Measurements from ENCODE around the gene FKBP1B. TPM values are rescaled to one million over a fixed set of nuclear protein-coding genes. Genes with fewer than 3 reads are reported as not detected.

Gene FKBP1B
- total RNA-seq, 2 experiments from 2014 or later = 3.1 to 3.2 TPM

DNA sequence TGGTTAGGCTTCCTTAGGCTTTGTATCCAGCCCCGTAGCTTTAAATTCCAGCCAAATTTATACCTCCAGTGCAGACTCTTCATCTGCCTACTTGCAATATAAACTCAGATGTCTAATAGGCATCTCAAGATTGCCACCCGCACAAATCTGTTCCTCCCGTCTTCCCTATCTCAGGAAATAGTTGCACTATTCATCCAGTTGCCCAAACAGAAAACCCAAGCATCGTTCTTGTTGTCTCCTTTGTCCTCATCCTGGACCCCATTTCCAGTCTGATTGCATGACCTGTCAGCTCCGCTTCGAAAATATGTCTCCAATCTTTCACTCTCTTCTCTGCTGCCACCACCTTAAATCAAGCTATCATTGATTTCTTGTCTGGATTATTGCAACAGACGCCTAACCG lies 2.3 kb downstream of the FKBP1B start:
- POLR2A ChIA-PET = interaction anchor here (0.6 kb wide), 1 partner anchor 471 kb away, joined by 3 read pairs; no protein-coding TSS in a partner anchor
- CTCF ChIA-PET = no interaction called here

GRCh38 chr2:24052951-24053350 lies 3.4 kb downstream of the FKBP1B start:
- ChIA-PET CTCF (interaction anchor here (0.6 kb wide), 1 partner anchor 1344 kb away, joined by 3 read pairs; no protein-coding TSS in a partner anchor), POLR2A (no interaction called here)

DNA sequence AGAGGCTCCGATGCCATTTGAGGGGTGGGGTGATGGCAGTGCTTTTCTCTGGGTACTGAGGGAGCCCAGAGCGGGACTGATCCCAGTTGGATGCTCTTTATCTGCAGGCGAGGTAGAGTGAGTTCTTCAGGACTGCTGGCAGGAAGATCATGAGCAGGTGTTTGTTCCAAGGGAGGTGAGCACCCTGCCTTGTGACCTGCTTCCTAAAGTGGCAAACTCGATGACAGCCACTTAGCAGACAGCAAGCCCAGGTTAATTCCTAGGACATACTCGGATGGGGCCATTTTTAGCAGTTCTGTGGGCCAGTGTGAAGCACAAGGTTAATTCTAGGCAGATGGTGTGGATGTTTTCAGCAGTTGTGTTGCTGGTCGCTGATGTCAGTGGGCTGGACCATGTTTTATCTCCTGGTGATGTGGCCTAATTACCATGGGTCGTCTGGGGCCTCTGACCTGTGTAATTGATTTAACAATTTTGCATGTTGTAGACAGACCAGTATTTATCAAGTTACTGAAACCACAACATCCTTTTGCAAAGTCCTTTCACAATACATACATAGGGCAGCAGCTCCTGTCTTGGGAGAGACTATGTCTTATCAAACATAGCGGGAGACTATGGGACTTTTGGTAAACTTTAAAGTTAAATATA lies 4.9 kb downstream of the FKBP1B start:
- POLR2A ChIA-PET = no interaction called here
- CTCF ChIA-PET = no interaction called here

DNA sequence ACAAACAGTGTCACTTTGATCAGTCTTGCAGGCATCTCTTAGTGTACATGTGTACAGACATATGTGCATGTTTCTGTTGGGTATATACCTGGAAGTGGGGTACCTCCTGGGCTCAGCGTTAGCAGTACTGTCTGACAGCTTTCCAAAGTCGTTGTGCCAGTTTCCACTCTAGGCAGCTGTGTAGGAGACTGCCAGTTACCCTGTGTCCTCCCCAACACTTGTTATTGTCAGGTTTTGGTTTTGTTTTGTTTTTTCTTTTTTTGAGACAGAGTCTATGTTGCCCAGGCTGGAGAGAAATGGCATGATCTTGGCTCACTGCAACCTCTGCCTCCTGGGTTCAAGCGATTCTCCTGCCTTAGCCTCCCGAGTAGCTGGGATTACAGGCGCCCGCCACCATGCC lies 6.2 kb downstream of the FKBP1B start:
- ChIA-PET POLR2A (no interaction called here), CTCF (no interaction called here)

DNA sequence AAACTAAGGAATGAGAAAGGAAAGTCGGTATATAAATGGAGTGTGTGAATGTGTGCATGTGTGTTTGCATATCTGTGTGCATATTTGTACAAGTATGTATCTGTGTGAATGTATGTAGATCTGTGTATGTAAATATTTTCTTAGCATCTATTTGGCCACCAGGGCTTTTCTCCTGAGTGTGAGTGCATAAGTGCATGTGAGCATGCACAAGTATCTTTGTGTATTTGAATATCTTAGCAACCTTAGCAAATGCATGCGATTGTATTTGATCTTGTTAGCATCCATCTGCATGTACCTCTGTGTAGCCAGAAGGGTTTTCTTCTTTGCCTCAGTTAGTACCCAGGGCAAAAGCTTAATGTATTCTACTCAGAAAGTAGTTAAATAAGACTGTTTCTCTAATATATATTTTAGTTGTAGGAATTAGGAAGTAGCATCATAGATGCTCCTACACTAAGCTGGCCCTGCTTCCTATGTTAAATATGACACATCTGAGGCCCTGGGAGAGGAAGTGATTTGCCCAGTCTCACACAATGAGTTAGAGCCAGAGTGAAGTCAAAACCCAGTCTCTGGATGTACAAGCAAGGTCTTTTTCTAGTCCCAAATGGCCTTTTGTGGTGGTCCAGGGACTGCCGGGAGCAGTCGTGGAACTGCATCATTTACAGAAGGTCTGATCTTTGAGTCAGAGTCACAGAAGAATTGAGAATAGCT lies 9.2 kb downstream of the FKBP1B start:
- POLR2A ChIA-PET = no interaction called here
- CTCF ChIA-PET = interaction anchor here (1.1 kb wide), 1 partner anchor 26 kb away, joined by 3 read pairs; the partner anchor contains the start of gene TP53I3

GRCh38 chr2:24065341-24065740 lies 15.8 kb downstream of the FKBP1B start:
- POLR2A ChIA-PET = no interaction called here
- CTCF ChIA-PET = interaction anchor here (2.1 kb wide), 1 partner anchor 19 kb away, joined by 7 read pairs; the partner anchor contains the start of gene TP53I3

DNA sequence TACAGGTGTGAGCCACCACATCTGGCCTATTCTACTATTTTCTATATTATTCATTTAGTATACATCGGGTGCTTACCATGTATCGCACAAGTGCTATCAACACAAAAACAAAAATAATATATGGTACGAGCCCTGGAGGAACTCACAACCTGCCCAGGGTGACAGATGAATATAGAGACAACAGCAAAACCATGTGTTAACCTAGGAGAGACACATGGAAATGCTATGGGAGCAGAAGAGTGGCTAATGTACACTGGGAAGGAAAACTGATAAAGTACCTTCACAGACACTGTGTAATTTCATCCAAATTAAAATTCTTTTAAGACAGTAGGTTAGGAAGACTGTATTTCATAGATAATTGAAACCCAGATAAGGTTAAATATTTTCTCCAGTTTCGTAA lies 22.7 kb downstream of the FKBP1B start:
- ChIA-PET CTCF (interaction anchor here (1.8 kb wide), 1 partner anchor 12 kb away, joined by 11 read pairs; the partner anchor contains the start of gene TP53I3), POLR2A (no interaction called here)

GRCh38 chr2:24073816-24074215 lies 24.3 kb downstream of the FKBP1B start:
- ChIA-PET CTCF (interaction anchor here (1.5 to 1.8 kb wide), 2 partner anchors 11 to 26 kb away, joined by 3 to 11 read pairs; partner anchors contain the start of genes TP53I3 and WDCP), POLR2A (no interaction called here)

- POLR2A ChIA-PET = interaction anchor here (0.7 kb wide), 2 partner anchors 9 to 135 kb away, joined by 3 to 4 read pairs; partner anchors contain the start of genes TP53I3 and UBXN2A
- CTCF ChIA-PET = interaction anchor here (1.9 kb wide), 1 partner anchor 9 kb away, joined by 5 read pairs; the partner anchor contains the start of gene TP53I3
These were observed 25.7 kb downstream of the FKBP1B start for GRCh38 chr2:24075259-24075658.

- POLR2A ChIA-PET = interaction anchor here (0.6 to 1.5 kb wide), 10 partner anchors 8 to 251 kb away, joined by 3 to 10 read pairs (median 4); partner anchors contain the start of genes ATAD2B, FAM228B, FKBP1B and TP53I3
- CTCF ChIA-PET = interaction anchor here (1.2 to 1.9 kb wide), 4 partner anchors 8 to 149 kb away, joined by 3 to 9 read pairs (median 6); partner anchors contain the start of genes ATAD2B, TP53I3 and WDCP
These were observed 26.6 kb downstream of the FKBP1B start, which contains the start of gene SF3B6 for GRCh38 chr2:24075915-24076848. Gene SF3B6, minus strand, starts transcription at chr2:24076326. Its CDS starts 97 bp downstream, at chr2:24076229.

DNA sequence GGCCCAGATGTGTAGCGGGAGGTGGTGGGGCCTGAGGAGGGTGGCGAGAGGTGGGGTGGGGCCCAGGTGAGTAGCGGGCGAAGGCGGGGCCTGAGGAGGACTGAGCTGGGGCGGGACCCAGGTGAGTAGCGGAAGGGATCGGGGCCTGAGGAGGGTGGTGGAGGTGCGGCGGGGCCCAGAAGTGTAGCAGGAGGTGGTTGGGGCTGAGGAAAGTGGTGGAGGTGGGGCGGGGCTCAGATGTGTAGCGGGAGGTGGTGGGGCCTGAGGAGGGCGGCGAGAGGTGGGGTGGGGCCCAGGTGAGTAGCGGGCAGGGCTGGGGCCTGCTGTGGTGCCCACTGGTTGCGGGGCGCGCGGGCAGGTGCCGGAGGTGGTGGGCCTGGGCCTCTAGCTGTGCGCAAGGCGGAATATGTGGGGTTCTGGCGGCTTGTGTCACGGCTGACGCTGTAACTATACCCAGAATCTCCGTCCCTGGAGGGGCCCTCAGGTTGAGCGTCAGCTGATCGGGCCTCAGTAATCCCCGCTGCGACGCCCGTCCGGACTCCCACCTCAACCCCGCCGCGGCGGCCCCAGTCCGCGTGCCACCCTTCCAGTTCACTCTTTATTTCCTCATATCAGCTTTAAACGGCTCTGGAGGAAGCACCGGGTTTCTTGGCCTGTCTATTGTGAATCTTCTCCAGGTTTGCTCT lies 27.5 kb downstream of the FKBP1B start:
- ChIA-PET CTCF (interaction anchor here (1.2 to 1.9 kb wide), 4 partner anchors 8 to 150 kb away, joined by 3 to 9 read pairs (median 6); partner anchors contain the start of genes ATAD2B, TP53I3 and WDCP), POLR2A (interaction anchor here (0.6 to 1.5 kb wide), 7 partner anchors 7 to 252 kb away, joined by 3 to 10 read pairs (median 5); partner anchors contain the start of genes ATAD2B, FKBP1B, TP53I3 and WDCP)

DNA sequence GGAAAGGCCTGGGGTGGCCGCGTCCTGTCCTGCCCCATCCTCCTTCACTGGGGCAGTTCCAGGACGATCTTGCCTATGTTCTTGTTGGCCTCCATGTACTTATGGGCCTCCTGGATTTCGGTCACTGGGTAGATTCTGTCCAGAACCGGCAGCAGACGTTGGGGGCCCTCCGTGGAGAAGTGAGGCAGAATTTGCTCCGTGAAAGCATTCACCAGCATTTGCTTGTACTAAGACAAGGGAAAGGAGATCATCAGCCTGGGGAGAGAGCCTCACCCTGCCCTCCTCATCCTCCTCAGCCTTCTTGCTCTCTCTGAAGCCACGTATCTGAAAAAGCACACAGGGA lies 28.0 kb downstream of the FKBP1B start:
- CTCF ChIA-PET = interaction anchor here (1.2 to 1.4 kb wide), 2 partner anchors 150 to 151 kb away, joined by 4 to 7 read pairs; partner anchors contain the start of gene ATAD2B
- POLR2A ChIA-PET = interaction anchor here (1.3 kb wide), 1 partner anchor 30 kb away, joined by 8 read pairs; the partner anchor contains the start of gene WDCP

DNA sequence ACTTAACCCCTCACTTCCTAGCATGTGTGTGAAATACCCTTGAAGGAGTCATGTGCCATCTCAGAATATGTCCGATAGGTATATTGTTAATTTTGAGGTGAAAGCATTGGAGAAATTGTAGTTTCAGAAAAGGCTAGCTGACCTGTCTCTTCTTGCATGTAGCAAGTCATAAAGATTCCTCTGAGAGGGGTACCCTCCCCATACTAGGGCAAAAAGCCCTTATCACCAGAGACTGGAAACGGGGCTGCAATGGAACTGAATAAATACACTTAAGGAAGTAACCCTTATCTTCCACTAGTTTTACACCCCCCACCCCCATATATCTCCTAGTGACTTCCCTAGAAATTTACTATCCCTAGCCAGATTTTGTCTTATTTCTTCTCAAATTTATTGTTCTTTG lies 28.3 kb downstream of the FKBP1B start:
- ChIA-PET POLR2A (no interaction called here), CTCF (interaction anchor here (1.2 kb wide), 1 partner anchor 150 kb away, joined by 4 read pairs; the partner anchor contains the start of gene ATAD2B)

DNA sequence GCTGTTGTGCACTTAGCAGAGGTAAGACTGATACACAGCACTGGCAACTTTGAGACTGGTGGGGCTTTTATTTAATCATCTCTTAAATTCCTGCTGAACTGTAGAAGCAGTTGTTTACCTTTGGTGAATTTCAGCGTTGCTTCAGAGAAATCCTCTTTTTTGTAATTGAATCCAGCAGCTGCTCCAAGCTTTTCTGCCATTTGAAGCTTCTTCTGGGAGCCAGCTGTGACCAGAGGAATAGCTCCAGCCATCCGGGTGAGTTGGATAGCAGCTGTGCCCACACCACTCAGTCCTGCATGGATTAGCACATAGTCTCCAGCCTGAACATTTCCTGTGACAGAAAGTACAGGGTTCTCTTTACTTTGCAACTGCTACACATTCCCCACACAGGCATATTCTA lies 31.2 kb downstream of the FKBP1B start:
- CTCF ChIA-PET = no interaction called here
- POLR2A ChIA-PET = no interaction called here

DNA sequence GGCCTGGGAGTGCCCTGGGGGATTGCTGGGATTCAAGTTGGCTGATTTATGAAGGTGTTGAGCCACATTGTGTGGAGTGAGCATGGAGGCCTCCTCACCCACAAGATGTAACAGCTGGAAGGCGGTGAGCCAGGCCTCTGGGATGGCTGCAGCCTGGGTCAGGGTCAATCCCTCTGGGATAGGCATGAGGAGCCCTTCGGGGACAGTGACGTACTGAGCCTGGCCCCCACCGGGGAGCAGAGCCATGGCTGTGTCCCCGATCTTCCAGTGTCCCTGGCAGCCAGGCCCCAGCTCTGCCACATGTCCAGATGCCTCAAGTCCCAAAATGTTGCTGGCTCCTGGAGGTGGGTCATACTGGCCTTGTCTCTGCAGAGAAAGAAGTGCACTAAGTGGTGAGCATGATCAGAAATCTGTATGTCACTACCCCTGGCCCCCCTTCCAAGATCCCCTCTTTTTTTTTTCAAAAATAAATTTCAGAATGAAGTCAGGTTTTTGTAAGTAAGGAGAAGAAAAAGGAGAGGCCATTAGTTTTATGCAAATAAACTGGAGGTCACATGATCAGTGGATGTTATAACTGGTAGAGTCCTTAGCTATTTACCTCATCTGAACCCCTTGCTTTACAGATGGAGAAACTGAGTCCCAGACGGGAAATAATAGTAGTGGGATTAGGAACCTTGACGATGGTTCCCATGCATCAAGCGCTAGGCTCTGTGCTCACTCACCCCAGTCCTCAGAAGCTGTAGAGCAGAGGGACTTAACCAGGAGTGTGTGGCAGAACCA lies 33.4 kb downstream of the FKBP1B start:
- ChIA-PET CTCF (interaction anchor here (1.5 to 3.0 kb wide), 9 partner anchors 10 to 259 kb away, joined by 3 to 22 read pairs (median 7); partner anchors contain the start of genes ATAD2B and FKBP1B), POLR2A (interaction anchor here (1.9 kb wide), 1 partner anchor 156 kb away, joined by 10 read pairs; the partner anchor contains the start of gene ATAD2B)

- CTCF ChIA-PET = interaction anchor here (0.6 to 3.0 kb wide), 24 partner anchors 8 to 260 kb away, joined by 3 to 22 read pairs (median 5); partner anchors contain the start of genes ATAD2B, FKBP1B, SF3B6 and WDCP
- POLR2A ChIA-PET = interaction anchor here (0.6 to 1.9 kb wide), 4 partner anchors 7 to 184 kb away, joined by 3 to 10 read pairs (median 4); partner anchors contain the start of genes ATAD2B and SF3B6
These were observed 34.2 kb downstream of the FKBP1B start for GRCh38 chr2:24083567-24084385.
